SK-N-SH (cell line): ENCODE data around the gene PAFAH1B2.

Experiments
- CHD2 ChIP-seq: fragments of 150-350 bp; IDR thresholded peaks from 2 replicates; pipeline ENCODE4 v1.6.1; 2018; ENCODE audit warnings: low read length; ENCODE audit not compliant: partially characterized antibody
- EP300 ChIP-seq, 2 experiments: IDR thresholded peaks; 2 replicates each; pipeline versions ENCODE4 v1.4.0 to v1.6.1; 2012; ENCODE audit warnings: borderline replicate concordance in 1 of 2, low read depth in 1 of 2, low read length in 1 of 2
- FOSL2 ChIP-seq: IDR thresholded peaks from 2 replicates; pipeline ENCODE4 v1.4.0; 2012; ENCODE audit warnings: low read depth, mild to moderate bottlenecking, moderate library complexity, borderline replicate concordance
- FOXM1 ChIP-seq: IDR thresholded peaks from 2 replicates; pipeline ENCODE4 v1.4.0; 2012; ENCODE audit warnings: low read depth, mild to moderate bottlenecking
- JUND ChIP-seq: IDR thresholded peaks from 2 replicates; pipeline ENCODE4 v1.4.0; 2012
- NRF1 ChIP-seq: IDR thresholded peaks from 2 replicates; pipeline ENCODE4 v1.6.1; 2012; ENCODE audit warnings: low read depth, mild to moderate bottlenecking, low read length
- RAD21 ChIP-seq: IDR thresholded peaks from 2 replicates; pipeline ENCODE4 v1.6.1; 2012; ENCODE audit warnings: mild to moderate bottlenecking, low read length
- REST ChIP-seq: IDR thresholded peaks from 2 replicates; pipeline ENCODE4 v1.6.1; 2012; ENCODE audit warnings: mild to moderate bottlenecking, low read depth, low read length, moderate library complexity
- RFX5 ChIP-seq: IDR thresholded peaks from 2 replicates; pipeline ENCODE4 v1.6.1; 2012; ENCODE audit warnings: mild to moderate bottlenecking, improper control_type of control experiment, low read length
- YY1 ChIP-seq: IDR thresholded peaks from 2 replicates; pipeline ENCODE4 v1.4.0; 2012; ENCODE audit warnings: low read depth, mild to moderate bottlenecking
- TF ChIP-seq, protein P1 (sequence below): fragments of 200-600 bp; sonication (generic); IDR thresholded peaks from 2 replicates; pipeline ENCODE4 v1.6.1; 2017; ENCODE audit warnings: antibody characterized with exemption, mild to moderate bottlenecking, moderate library complexity
- TF ChIP-seq, protein P2 (sequence below): fragments of 150-350 bp; IDR thresholded peaks from 2 replicates; pipeline ENCODE4 v1.6.1; 2017; ENCODE audit warnings: antibody characterized with exemption, low read length, low read depth, borderline replicate concordance
- TF ChIP-seq, protein P3 (sequence below): IDR thresholded peaks from 2 replicates; pipeline ENCODE4 v1.4.0; 2012; ENCODE audit warnings: low read depth

- TF ChIP-seq, protein P1, sequence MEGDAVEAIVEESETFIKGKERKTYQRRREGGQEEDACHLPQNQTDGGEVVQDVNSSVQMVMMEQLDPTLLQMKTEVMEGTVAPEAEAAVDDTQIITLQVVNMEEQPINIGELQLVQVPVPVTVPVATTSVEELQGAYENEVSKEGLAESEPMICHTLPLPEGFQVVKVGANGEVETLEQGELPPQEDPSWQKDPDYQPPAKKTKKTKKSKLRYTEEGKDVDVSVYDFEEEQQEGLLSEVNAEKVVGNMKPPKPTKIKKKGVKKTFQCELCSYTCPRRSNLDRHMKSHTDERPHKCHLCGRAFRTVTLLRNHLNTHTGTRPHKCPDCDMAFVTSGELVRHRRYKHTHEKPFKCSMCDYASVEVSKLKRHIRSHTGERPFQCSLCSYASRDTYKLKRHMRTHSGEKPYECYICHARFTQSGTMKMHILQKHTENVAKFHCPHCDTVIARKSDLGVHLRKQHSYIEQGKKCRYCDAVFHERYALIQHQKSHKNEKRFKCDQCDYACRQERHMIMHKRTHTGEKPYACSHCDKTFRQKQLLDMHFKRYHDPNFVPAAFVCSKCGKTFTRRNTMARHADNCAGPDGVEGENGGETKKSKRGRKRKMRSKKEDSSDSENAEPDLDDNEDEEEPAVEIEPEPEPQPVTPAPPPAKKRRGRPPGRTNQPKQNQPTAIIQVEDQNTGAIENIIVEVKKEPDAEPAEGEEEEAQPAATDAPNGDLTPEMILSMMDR: no peak
- TF ChIP-seq FOSL2: no peak
- no peak for TF ChIP-seq JUND
- TF ChIP-seq RFX5: no peak
- TF ChIP-seq FOXM1: no peak
- TF ChIP-seq NRF1: no peak
- TF ChIP-seq YY1: no peak
- no peak for TF ChIP-seq EP300 (IDR thresholded peaks at IDR 0.05; ENCODE audit: borderline replicate concordance in 1 of 2, low read depth in 1 of 2, low read length in 1 of 2)
- TF ChIP-seq RAD21: no peak
- TF ChIP-seq CHD2: no peak
- TF ChIP-seq REST: no peak
- TF ChIP-seq, protein P2, sequence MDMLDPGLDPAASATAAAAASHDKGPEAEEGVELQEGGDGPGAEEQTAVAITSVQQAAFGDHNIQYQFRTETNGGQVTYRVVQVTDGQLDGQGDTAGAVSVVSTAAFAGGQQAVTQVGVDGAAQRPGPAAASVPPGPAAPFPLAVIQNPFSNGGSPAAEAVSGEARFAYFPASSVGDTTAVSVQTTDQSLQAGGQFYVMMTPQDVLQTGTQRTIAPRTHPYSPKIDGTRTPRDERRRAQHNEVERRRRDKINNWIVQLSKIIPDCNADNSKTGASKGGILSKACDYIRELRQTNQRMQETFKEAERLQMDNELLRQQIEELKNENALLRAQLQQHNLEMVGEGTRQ: no peak
- TF ChIP-seq, protein P3, sequence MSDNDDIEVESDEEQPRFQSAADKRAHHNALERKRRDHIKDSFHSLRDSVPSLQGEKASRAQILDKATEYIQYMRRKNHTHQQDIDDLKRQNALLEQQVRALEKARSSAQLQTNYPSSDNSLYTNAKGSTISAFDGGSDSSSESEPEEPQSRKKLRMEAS: no peak
These were observed 77.9 kb downstream of the PAFAH1B2 start for GRCh38 chr11:117221775-117222517.
